H9 (cell line): ENCODE data around the gene OFD1. TPM values are rescaled to one million over a fixed set of nuclear protein-coding genes. Genes with fewer than 3 reads are reported as not detected.

Experiments used
- DNase-seq: peaks from one replicate; pipeline ENCODE4 v3.0.0-alpha.2; 2017
- H2AFZ ChIP-seq: one replicate; pipeline ENCODE4 v1.6.1; 2013; ENCODE audit warnings: mild to moderate bottlenecking, low read length, control low read depth, moderate library complexity
- H2AK5ac ChIP-seq: 2 replicates; pipeline ENCODE4 v1.6.1; 2013; ENCODE audit warnings: low read length, control low read depth, mixed read lengths; ENCODE audit not compliant: insufficient read length
- H2BK120ac ChIP-seq: one replicate; pipeline ENCODE4 v1.6.1; 2013; ENCODE audit warnings: low read depth, mild to moderate bottlenecking, low read length, control low read depth, inconsistent platforms; ENCODE audit not compliant: poor library complexity, severe bottlenecking
- H2BK12ac ChIP-seq: 2 replicates; pipeline ENCODE4 v1.6.1; 2013; ENCODE audit warnings: low read length, control low read depth, mixed read lengths, low read depth; ENCODE audit not compliant: insufficient read length
- H2BK15ac ChIP-seq: 2 replicates; pipeline ENCODE4 v1.6.1; 2013; ENCODE audit warnings: low read depth, low read length, control low read depth
- H2BK20ac ChIP-seq: one replicate; pipeline ENCODE4 v1.6.1; 2013; ENCODE audit warnings: low read depth, mild to moderate bottlenecking, low read length, control low read depth, inconsistent platforms; ENCODE audit not compliant: poor library complexity, severe bottlenecking
- H2BK5ac ChIP-seq: 2 replicates; pipeline ENCODE4 v1.6.1; 2013; ENCODE audit warnings: low read length, control low read depth, mixed read lengths; ENCODE audit not compliant: insufficient read length
- H3K14ac ChIP-seq: 2 replicates; pipeline ENCODE4 v1.6.1; 2013; ENCODE audit warnings: low read length, control low read depth; ENCODE audit not compliant: insufficient read depth
- H3K18ac ChIP-seq: 2 replicates; pipeline ENCODE4 v1.6.1; 2013; ENCODE audit warnings: low read depth, mild to moderate bottlenecking, mixed read lengths, low read length, control low read depth; ENCODE audit not compliant: insufficient read length
- H3K23ac ChIP-seq: 2 replicates; pipeline ENCODE4 v1.6.1; 2013; ENCODE audit warnings: low read length, control low read depth, mixed read lengths, low read depth; ENCODE audit not compliant: insufficient read length
- H3K23me2 ChIP-seq: 2 replicates; pipeline ENCODE4 v1.6.1; 2013; ENCODE audit warnings: low read depth, mild to moderate bottlenecking, mixed read lengths, low read length, control low read depth; ENCODE audit not compliant: insufficient read length, poor library complexity, severe bottlenecking
- H3K27ac ChIP-seq: 2 replicates; pipeline ENCODE4 v1.5.1; 2013; ENCODE audit warnings: low read length, control low read depth, mixed read lengths, low read depth; ENCODE audit not compliant: insufficient read length
- H3K27me3 ChIP-seq: 2 replicates; pipeline ENCODE4 v1.6.1; 2013; ENCODE audit warnings: low read length, control low read depth, inconsistent platforms; ENCODE audit not compliant: insufficient read depth
- H3K4ac ChIP-seq: 2 replicates; pipeline ENCODE4 v1.6.1; 2013; ENCODE audit warnings: low read depth, mild to moderate bottlenecking, control low read depth, inconsistent platforms, low read length, moderate library complexity
- H3K4me1 ChIP-seq: 2 replicates; pipeline ENCODE4 v1.6.1; 2013; ENCODE audit warnings: low read length, control low read depth, inconsistent platforms; ENCODE audit not compliant: insufficient read depth
- H3K4me2 ChIP-seq: 2 replicates; pipeline ENCODE4 v1.6.1; 2013; ENCODE audit warnings: low read length, control low read depth, mixed read lengths; ENCODE audit not compliant: insufficient read length, insufficient read depth
- H3K56ac ChIP-seq: 2 replicates; pipeline ENCODE4 v1.6.1; 2013; ENCODE audit warnings: low read depth, mild to moderate bottlenecking, mixed read lengths, low read length, control low read depth; ENCODE audit not compliant: insufficient read length
- H3K79me1 ChIP-seq: 2 replicates; pipeline ENCODE4 v1.6.1; 2013; ENCODE audit warnings: low read depth, mild to moderate bottlenecking, moderate library complexity, low read length, control low read depth, inconsistent platforms; ENCODE audit not compliant: insufficient read depth, poor library complexity, severe bottlenecking
- H3K79me2 ChIP-seq: 2 replicates; pipeline ENCODE4 v1.6.1; 2013; ENCODE audit warnings: low read length, control low read depth, inconsistent platforms; ENCODE audit not compliant: insufficient read depth
- H3K9ac ChIP-seq: 2 replicates; pipeline ENCODE4 v1.6.1; 2013; ENCODE audit warnings: low read length, control low read depth, mixed read lengths; ENCODE audit not compliant: insufficient read length; ENCODE audit errors: extremely low read depth
- H3K9me3 ChIP-seq: one replicate; pipeline ENCODE4 v1.6.1; 2013; ENCODE audit warnings: low read depth, low read length, inconsistent platforms; ENCODE audit not compliant: control insufficient read depth
- H3T11ph ChIP-seq: one replicate; pipeline ENCODE4 v1.6.1; 2013; ENCODE audit warnings: mild to moderate bottlenecking, low read length, control low read depth, inconsistent platforms
- H4K20me1 ChIP-seq: one replicate; pipeline ENCODE4 v1.6.1; 2013; ENCODE audit not compliant: control insufficient read depth, insufficient read length, insufficient read depth
- H4K5ac ChIP-seq: 2 replicates; pipeline ENCODE4 v1.6.1; 2013; ENCODE audit warnings: low read depth, mild to moderate bottlenecking, mixed read lengths, low read length, control low read depth; ENCODE audit not compliant: insufficient read length
- H4K8ac ChIP-seq: replicated peaks from 2 replicates; pipeline ENCODE4 v1.6.1; 2013; ENCODE audit warnings: low read length, control low read depth, mixed read lengths, low read depth; ENCODE audit not compliant: insufficient read length
- H4K91ac ChIP-seq: 2 replicates; pipeline ENCODE4 v1.6.1; 2013; ENCODE audit warnings: low read depth, mild to moderate bottlenecking, moderate library complexity, mixed read lengths, low read length, control low read depth; ENCODE audit not compliant: insufficient read length
- H3K27ac Mint-ChIP-seq, 3 experiments: 2 replicates in 2 of 3; 3 replicates in 1 of 3; pipeline ENCODE4 v1.8.0; 2020 to 2021; ENCODE audit warnings: mixed read lengths in 3 of 3, mild to moderate bottlenecking in 1 of 3, moderate library complexity in 1 of 3
- H3K27me3 Mint-ChIP-seq: 2 replicates; pipeline ENCODE4 v1.8.0; 2021; ENCODE audit warnings: low read depth, mild to moderate bottlenecking, moderate library complexity, mixed read lengths
- H3K36me3 Mint-ChIP-seq, 3 experiments: 2 replicates in 2 of 3; 3 replicates in 1 of 3; pipeline ENCODE4 v1.8.0; 2020 to 2021; ENCODE audit warnings: low read depth in 3 of 3, mixed read lengths in 3 of 3; ENCODE audit not compliant: insufficient read depth in 1 of 3
- H3K4me1 Mint-ChIP-seq, 2 experiments: 2 replicates each; pipeline ENCODE4 v1.8.0; 2020; ENCODE audit warnings: mixed read lengths in 2 of 2
- H3K4me3 Mint-ChIP-seq, 2 experiments: 2 replicates in 1 of 2; 3 replicates in 1 of 2; pipeline ENCODE4 v1.8.0; 2020 to 2021; ENCODE audit warnings: mild to moderate bottlenecking in 2 of 2, mixed read lengths in 2 of 2, moderate library complexity in 1 of 2
- H3K9me3 Mint-ChIP-seq, 2 experiments: 2 replicates in 1 of 2; 3 replicates in 1 of 2; pipeline ENCODE4 v1.8.0; 2020; ENCODE audit warnings: mild to moderate bottlenecking in 2 of 2, mixed read lengths in 2 of 2, moderate library complexity in 1 of 2
- WGBS: extraction: QIAGEN DNeasy Blood & Tissue Kit; methylation state at CpG from one replicate; pipeline ENCODE4 v1.1.7; 2013; ENCODE audit warnings: missing lambda C conversion rate, low lambda C conversion rate, mixed read lengths; ENCODE audit not compliant: insufficient read length; ENCODE audit errors: extremely low coverage; 5-methylcytosine and 5-hydroxymethylcytosine counted together
- total RNA-seq: library from RNA; stranded (reverse); gene quantifications from 2 replicates; pipeline ENCODE4 v1.2.1, GENCODE V29; 2021
- TF ChIP-seq, protein P1 (sequence below): fragments of 200-600 bp; sonication (generic); conservative IDR thresholded peaks from 3 replicates; pipeline ENCODE4 v1.8.0; 2021; ENCODE audit warnings: antibody characterized with exemption, mild to moderate bottlenecking

The OFD1 gene
- total RNA-seq, 1 experiment from 2014 or later, result 36.0 TPM

DNA sequence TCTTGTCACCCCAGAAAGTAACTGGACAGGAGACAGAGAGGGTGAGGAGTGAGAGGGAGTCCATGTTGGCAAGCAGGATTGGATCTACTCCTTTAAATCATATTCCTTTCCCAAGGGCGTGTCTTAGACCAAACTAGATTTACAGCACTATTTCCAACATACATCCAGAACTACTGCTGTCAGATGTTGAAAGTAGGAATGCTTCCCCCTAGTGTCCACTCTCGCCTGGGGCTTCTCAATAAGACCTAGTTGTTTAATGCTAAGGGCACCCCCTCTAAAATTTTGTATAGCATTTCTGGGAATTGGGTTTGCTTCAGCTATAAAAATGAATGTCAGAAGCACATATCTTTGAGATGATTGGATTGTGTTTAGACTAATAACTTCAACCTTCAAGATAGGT is 13.3 kb downstream of the OFD1 start:
- no CpG with 5 or more reads among the region's 2 CpGs for WGBS
- Histone ChIP-seq H2BK5ac (no peak overlapping the region), H4K8ac (no peak overlapping the region), H2BK120ac (no peak overlapping the region), H4K91ac (no peak overlapping the region), H2AFZ (no peak overlapping the region), H2BK15ac (no peak overlapping the region), H3K4me2 (no peak overlapping the region), H4K5ac (no peak overlapping the region), H3K9me3 (no peaks in the 10 kb centered on the region), H3K79me2 (0 out of 2 replicates have a peak, but pooled peaks cover 2% of the 10 kb centered on the region), H3K79me1 (no peaks in the 10 kb centered on the region), H3K4ac (no peak overlapping the region), H3K4me1 (no peaks in the 10 kb centered on the region), H2AK5ac (no peak overlapping the region), H3K18ac (no peak overlapping the region), H3K56ac (no peak overlapping the region), H3K27ac (no peak overlapping the region), H4K20me1 (no peaks in the 10 kb centered on the region), H3K23ac (no peak overlapping the region), H3T11ph (no peak overlapping the region), H3K27me3 (no peaks in the 10 kb centered on the region), H3K23me2 (no peaks in the 10 kb centered on the region), H2BK20ac (no peak overlapping the region), H2BK12ac (no peak overlapping the region), H3K14ac (no peak overlapping the region), H3K9ac (no peak overlapping the region)
- H3K9me3 Mint-ChIP-seq, result peaks cover 18 to 39% of the 10 kb centered on the region in 2 experiments
- H3K27me3 Mint-ChIP-seq, result no peaks in the 10 kb centered on the region
- TF ChIP-seq, protein P1, sequence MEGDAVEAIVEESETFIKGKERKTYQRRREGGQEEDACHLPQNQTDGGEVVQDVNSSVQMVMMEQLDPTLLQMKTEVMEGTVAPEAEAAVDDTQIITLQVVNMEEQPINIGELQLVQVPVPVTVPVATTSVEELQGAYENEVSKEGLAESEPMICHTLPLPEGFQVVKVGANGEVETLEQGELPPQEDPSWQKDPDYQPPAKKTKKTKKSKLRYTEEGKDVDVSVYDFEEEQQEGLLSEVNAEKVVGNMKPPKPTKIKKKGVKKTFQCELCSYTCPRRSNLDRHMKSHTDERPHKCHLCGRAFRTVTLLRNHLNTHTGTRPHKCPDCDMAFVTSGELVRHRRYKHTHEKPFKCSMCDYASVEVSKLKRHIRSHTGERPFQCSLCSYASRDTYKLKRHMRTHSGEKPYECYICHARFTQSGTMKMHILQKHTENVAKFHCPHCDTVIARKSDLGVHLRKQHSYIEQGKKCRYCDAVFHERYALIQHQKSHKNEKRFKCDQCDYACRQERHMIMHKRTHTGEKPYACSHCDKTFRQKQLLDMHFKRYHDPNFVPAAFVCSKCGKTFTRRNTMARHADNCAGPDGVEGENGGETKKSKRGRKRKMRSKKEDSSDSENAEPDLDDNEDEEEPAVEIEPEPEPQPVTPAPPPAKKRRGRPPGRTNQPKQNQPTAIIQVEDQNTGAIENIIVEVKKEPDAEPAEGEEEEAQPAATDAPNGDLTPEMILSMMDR, result peak; percentile 60
- no peak overlapping the region for H3K4me3 Mint-ChIP-seq
- peaks cover 6 to 68% (median 42%) of the 10 kb centered on the region in 3 experiments; a peak in 6 of 7 replicates for H3K36me3 Mint-ChIP-seq
- peaks cover under 1 to 2% of the 10 kb centered on the region in 2 experiments; a peak in 2 of 4 replicates for H3K4me1 Mint-ChIP-seq
- H3K27ac Mint-ChIP-seq, result no peak overlapping the region
- DNase-seq, result no peak
